GM19324 (cell line): Measurements from ENCODE around the gene ANO8.

Source experiments
- ATAC-seq: cut with Tn5 transposase; IDR thresholded peaks from one replicate; pipeline ENCODE4 v1.9.1; 2021; ENCODE audit warnings: mild to moderate bottlenecking, moderate library complexity; ENCODE audit not compliant: unreplicated experiment, low FRiP score

Gene ANO8

DNA sequence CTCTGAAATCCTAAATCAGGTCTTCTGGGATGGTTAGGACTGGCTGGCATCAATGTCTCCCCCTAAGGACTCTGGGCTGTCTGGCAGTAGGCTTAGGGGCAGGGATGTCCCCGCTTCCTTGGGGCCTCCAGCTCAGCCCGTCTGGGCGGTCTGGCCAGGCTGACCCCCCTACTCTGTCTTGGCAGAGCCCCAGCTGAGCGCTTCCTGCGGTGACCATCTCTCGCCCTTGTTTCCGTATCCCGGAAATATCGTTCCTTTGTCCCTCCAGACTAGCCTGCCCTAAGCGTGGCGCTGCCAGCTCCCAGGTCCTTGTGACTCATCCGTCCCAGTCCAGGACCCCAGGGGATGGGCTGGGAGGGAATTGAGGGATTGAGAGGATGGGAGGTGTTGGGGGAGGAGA is 14.0 kb upstream of the ANO8 start:
- ATAC-seq = no peak

DNA sequence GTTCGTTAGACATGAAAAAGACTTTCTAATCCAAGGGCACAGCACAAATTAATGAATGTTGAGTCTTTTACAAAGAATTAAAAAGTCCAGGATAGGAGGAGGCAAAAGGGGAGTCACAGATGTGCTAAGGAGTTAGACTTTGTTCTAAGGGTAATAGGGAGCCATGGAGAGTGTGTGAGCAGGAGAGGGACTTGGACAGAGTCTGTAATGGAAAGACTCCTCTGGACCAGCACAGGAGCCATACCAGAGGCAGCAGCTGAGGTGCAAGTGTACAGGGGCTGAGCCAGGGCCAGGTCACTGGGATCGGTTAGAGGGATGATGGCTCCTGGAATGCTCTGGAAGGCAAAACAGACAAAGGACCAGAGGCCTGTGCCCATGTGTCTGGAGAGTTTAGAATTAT is 13.2 kb upstream of the ANO8 start:
- ATAC-seq = no peak

DNA sequence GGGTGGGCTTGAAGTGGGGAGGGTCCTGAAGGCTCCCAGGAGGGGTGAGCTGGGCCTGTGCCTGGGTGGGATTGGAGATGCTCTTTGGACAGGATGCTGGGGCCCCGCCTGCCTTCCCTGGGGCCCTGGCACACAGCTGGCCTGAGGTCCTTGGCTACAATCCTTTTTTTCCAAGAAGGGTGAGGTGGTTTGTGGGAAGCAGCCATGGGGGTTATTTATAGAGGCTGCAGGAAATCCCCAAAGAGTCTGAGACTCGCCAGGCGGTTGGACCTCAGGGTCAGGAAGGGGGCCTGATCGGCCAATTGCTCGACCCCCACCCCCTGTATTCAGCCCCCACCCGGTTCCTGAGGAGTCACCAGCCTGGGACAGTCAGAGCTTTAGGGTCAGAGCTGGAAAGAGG is 12.7 kb upstream of the ANO8 start:
- ATAC-seq = no peak

DNA sequence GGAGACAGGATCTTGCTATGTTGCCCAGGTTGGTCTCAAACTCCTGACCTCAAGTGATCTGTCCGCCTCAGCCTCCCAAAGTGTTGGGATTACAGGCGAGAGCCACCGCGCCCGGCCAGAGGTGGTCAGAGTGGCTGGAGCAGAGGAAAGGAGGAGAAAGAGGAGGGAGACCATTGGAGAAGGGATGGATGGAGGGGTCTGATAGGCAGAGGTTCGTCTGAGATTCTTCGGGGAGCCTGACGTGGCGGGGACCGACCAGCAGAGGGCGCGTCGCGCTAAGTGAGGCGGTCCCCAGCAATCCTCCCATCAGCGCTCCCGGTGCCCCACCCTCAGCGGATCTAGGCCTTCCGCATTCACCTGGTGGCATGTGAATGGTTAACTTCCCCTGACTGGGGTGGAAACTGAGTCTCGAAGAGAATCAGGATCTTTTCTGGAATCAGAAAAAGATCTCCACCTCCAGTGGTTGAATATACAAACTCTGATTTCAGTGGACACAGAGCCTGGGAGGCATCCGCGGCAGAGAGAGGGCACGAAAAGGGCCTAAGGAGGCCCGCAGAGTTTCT is 11.5 kb upstream of the ANO8 start:
- ATAC-seq = no peak

DNA sequence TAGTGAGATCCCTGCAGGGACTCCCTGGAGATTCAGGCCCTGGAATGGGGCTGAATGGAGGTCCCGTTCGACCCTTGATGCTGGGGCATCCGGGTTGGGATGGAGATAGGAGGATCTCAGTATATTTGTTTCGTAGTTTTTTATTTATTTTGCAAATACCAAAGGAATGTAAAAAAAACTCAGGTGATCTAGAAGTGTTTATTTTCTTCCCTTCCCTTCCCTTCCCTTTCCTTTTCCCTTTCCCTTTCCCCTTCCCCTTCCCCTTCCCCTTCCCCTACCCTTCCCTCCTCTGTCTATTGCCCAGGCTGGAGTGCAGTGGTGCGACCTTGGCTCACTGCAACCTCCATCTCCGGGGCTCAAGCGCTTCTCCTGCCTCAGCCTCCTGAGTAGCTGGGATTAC is 7.2 kb upstream of the ANO8 start:
- no peak for ATAC-seq

DNA sequence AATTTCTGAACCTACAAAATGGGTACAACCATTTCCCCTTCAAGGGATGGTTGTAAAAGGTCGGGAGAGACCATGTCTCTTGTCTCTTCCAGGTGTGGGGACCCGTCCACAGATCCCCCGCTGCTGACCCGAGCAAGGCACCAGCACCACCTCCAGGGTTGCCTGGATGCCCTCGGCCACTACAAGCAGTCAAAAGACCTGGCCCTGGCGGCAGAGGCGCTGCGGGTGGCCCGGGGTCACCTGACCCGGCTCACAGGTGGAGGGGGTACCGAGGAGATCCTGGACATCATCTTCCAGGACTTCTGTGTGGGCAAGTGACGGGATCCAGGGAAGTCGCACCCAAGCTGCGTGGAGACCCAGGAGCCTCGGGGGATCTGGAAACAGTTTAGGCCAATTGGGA is 6.7 kb upstream of the ANO8 start:
- ATAC-seq = no peak

DNA sequence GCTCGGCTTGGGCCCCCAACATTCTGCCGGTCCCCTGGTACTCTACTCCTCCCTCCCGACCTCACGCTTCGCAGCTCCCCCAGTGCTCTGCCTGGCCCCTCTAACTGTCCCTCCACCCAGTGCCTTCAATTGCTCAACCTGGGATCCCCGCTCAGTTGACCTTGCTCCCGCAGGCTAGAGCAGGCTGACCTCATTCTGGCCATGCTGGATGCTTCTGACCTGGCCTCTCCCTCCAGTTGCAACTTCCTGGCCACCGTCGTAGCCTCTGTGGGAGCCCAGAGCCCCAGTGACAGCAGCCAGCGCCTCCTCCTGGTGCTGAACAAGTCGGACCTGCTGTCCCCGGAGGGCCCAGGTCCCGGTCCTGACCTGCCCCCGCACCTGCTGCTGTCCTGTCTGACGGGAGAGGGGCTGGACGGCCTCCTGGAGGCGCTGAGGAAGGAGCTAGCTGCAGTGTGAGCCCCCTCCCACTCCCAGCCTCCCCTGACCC is 6.3 kb upstream of the ANO8 start:
- ATAC-seq = no peak

DNA sequence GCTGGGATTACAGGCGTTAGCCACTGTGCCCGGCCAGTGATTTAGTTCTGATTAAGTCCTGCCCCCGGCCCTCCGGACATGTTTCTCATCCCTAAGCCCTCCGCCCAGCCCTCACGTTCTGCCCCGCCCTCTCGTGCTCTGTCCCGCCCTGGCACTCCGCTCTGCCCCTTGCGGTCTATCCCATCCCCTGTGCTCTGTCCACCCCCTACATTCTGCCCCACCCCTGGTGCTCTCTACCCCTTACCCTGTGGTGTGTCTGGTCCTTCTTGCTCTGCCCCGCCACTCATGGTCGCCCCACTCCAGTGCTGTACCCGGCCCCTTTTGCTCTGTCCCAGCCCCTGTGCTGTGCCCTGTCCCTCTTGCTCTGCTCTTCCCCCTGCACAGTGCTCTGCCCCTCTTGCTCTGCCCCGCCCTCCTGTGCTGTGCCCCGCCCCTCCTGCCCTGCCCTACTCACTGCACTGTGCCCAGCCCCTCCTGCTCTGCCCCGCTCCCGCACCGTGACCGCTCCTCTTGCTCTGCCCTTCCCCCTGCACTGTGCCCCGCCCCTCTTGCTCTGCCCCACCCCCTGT is 5.7 kb upstream of the ANO8 start:
- no peak for ATAC-seq

DNA sequence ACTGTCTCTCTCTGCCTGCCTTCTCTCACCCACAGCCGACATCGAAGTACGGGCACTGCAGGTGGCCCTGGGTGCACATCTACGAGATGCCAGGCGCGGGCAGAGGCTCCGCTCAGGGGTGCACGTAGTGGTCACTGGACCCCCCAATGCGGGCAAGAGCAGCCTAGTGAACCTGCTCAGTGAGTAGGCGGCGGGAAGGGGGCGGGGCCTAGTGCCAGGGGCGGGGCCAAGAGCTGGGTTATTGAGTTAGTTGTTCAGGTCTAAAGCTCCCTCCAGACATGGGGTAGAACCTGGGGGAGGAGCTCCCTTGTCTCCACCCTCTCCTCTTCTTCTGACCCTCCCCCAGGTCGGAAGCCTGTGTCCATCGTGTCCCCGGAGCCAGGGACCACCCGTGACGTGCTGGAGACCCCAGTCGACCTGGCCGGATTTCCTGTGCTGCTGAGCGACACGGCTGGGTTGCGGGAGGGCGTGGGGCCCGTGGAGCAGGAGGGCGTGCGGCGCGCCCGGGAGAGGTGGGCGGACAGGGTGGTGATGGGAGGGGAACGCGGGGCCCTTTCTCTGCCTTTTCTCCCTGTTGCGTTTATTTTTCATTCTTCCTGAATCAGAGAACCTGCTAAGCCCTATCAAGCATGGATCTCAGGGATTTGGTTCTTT is 4.6 kb upstream of the ANO8 start:
- ATAC-seq = no peak

DNA sequence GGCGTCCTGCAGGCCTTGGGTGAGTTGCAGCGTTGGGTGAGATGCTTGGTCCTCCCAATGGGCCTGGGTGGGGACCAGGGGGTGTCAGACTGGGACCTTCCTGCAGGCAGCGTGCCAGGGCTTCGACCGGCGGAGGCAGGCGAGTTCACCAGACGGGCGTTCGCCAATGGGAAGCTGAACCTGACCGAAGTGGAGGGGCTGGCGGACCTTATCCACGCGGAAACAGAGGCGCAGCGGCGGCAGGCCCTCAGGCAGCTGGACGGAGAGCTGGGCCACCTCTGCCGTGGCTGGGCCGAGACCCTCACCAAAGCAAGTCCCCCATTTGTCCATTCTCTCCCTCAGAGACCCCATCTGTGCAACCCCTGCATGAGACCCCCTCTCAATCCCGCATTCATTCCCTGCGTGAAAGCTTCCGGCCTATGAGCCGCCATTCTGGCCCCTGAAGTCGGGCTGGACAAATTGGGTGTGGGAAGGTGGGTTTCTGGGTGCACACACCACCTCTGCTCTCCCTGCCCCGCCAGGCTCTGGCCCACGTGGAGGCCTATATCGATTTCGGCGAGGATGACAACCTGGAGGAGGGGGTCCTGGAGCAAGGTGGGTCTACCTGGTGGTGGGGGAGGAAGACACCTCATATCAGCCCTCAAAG is 3.9 kb upstream of the ANO8 start:
- ATAC-seq = no peak

DNA sequence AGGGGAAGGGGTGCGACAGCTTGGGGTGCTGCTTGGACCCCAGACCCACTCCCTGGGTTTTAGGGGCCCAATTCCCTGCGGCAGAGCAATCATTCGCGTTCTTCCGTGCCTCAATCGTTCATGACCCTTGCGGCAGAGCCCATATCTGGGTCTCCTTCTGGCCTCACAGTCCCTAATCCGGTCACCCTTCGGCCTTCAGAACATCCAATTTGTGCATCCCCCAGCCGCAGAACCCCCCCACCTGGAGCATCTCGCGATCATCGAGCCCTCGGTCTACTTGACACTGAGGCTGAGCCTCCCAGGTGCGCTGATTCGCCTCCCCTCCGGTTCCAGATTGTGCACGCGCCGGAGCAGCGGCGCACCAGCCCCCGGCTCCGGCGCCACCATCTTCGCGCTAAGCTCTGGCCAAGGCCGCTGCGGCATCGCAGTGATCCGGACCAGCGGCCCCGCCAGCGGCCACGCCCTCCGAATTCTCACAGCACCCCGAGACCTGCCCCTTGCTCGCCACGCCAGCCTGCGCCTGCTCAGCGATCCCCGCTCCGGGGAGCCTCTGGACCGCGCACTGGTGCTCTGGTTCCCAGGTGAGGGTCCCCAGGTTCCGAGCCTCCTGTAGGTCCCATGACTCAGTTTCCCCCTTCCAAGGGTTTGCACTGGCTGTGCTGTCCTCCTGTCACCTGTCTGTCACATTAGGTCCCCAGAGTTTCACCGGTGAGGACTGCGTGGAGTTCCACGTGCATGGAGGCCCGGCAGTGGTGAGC is 3.2 kb upstream of the ANO8 start:
- ATAC-seq = peak; percentile 2

DNA sequence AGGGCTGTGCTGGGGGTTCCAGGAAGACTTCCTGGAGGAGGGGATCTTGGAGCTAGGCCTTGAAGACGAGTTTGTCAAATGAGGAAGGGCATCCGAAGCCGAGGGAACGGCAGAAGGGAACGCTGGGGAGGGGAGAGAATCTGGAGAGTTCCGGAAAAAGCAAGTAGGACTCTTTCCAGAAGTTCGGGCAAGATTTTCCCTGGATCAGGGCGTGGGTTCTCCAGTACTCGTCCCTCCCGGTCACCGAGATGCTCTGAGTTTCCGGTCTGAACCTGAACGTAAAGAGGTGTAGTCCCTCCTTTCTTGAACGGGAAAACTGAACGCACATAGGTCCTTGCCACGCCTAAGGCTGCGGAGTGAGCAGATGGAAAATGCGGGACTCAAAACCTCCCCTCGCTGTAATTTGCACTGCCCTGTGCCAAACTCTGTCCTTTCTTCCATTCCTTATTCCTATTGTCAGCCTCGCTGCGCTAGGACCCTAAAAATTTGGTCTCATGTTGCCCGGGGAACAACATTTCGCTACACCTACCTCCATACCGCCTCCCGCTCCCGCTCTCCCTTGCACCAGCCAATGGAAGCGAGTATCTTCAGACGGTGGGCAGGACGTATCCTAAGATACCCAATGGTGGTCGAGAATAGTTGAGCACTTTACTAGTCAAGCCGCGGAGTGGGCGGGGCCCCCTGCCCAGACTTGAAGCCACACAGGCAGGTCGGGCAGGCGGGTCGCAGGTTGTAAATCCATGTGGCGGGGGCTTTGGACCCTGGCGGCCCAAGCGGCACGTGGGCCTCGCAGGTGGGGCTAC is 2.4 kb upstream of the ANO8 start, which contains the start of gene GTPBP3:
TSS of gene GTPBP3 (plus strand) at position 682 of the 803 bp plus-strand sequence. CDS start at position 741, 59 bp downstream.
- peak; percentile 75 for ATAC-seq

DNA sequence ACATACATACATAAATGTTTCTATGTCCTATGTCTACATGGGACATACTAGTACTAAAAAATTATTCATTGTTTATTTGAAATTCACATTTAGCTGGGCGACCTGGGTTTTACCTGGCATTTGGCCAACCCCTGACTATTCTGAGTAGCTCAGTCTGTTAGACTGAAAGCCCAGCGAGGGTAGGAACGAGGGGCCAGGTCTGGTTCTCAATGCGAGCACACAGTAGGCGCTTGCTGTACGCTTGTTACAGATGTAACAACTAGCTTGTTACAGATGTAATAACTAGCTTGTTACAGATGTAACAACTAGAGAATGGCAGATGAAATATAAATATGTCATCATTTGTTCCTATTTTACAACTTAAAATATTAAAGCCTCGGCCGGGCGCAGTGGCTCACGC is 920 bp upstream of the ANO8 start:
- no peak for ATAC-seq

DNA sequence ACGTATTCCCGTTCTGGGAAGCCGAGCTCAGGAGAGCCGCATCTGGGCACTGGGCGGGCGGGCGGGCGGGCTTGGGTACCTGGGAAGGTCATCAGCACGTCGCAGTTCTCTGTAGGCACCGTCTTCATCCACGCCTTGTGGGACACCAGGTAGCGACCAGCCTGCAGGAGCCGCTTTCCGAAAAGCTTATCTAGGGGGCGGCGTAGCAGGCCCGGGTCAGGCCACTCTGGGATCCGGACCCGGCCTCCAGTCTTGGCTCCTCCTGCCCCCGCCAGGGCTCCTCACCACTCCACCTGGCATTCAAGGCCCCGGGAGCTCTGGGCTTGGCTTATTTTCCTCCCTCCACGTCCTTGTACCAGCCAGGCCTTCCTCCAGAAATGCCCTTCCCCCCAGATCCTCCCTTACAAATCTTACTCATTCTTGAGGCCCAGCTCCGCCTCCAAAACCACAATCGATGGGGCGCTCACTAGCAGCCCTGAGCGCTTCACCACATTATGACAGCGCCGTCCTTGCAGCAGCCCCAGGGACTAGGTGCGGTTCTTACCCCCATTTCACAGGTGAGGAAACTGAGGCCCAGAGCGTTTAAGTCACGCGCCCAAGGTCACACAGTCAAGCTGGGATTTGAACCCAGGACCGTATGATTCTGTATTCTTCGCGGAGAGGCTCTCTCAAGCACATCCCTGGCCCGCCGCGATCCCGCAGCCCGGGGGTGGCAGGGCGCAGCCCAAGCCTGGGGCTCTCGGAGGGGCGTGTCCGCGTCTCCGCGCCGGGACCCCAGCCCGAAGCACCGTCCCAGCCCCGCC is 843 bp downstream of the ANO8 start:
- no peak for ATAC-seq

DNA sequence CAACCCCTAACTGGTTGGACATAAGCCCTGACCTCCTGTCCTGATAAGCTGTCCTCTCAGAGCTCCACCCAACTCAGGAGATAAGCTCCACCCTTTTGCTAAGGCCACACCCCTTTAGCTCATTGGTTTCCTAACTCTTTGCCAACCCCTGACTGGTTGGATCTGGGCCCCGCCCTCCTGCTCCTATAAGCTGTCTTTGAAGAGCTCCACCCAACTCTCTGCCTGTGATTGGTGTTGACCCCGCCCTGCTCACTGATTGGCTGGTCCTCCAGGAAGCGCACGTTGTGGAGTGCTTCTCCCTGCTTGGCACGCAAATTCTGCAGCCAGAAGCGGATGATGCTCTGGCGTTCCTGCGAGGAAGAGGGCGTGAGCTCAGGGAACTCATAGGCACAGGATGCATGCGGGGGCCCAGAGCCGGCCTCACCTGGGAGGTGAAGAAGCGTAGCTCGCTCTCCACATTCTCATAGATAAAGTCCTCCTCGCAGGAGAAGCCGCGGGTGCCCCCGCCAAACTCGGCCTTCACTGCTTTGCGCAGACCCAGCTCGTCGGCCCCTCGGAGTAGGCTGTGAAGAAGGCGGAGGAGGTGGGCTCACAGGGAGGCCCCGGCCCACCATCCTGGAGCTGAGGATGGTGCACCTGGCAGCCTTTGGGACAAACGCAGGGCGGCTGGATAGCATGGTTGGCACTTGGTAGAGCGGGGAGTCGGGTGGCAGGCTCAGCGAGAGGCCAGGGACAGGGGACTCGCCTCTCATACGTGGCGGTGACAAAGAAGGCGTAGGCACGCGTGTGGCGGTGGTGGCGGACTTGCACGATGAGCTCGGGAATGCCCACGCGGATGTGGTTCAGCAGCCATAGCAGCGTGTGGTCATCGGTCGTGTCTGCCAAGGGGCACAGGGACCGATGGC is 1.7 kb downstream of the ANO8 start:
- ATAC-seq = no peak

DNA sequence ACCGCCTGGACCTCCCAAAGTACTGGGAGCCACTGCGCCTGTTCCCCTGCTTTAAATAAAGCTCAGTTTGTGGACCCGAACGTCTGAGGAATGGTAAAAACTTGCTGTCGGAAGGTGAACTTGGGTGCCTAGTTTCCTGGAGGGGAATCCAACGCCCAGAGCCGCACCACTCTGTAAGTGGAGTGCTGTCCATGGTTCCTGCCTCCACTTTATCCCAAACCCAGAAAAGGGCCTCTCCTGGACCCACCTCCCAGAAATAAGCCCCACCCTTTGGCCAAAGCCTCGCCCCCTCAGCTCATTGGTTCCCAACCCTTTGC is 2.3 kb downstream of the ANO8 start:
- no peak for ATAC-seq

DNA sequence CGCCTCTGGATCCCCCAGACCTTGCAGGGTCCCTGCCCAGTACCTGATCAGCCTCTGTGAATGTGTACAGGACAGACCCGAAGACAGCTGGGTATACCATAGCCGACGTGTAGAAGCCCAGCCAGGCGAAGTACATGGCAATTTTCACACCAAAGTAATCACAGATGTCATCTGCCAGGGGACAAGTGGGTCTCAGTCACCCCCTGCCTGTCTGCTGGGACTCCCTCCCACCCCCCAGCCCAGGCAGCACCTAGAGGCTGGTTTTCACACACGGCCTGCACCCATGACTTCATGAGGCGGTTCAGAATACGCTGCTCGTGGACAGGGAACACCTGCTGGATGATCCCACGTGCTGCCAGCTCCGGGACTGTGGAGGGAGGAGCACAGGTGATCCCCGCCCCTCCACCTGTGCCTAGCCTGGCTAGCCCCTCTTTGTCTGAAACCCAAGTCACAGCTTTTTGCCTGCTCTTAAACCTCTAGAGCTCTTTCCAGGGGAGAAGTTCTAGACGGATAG is 3.6 kb downstream of the ANO8 start:
- ATAC-seq = no peak
